NCI-H1417 treated with DMSO at 0.1 percent for 48 hours (cell line): ENCODE data around the gene FBXO31.

ENCODE experiments used
- DNase-seq: peaks from one replicate; lab custom pipeline; 2025; lab: John Stamatoyannopoulos, UW

FBXO31 gene

GRCh38 chr16:87278191-87279093 is 105.1 kb downstream of the FBXO31 start:
- no peak for DNase-seq
